Testis (tissue), 2 donors: ENCODE results near the gene IFITM5.

Experiments
- CTCF ChIP-seq, 3 experiments: fragments of 450-650 bp in 2 of 3; fragments of 200-600 bp in 1 of 3; sonication (generic) in 1 of 3; IDR thresholded peaks; one replicate each; pipeline ENCODE4 v1.5.1; 2016 to 2019; ENCODE audit warnings: antibody characterized with exemption in 3 of 3, mild to moderate bottlenecking in 2 of 3, moderate library complexity in 1 of 3
- POLR2A ChIP-seq: fragments of 450-650 bp; IDR thresholded peaks from one replicate; pipeline ENCODE4 v1.6.1; 2017; ENCODE audit warnings: antibody characterized with exemption, mild to moderate bottlenecking, moderate library complexity

GRCh38 chr11:340539-341512 lies 41.5 kb upstream of the IFITM5 start:
- no peak for TF ChIP-seq CTCF (IDR thresholded peaks at IDR 0.05)
- TF ChIP-seq POLR2A, result no peak
